HG02970 (cell line): ENCODE data around the gene GALNS.
"Not testable (repeated sequence)": the region's sequence is repeated elsewhere in the genome, so short reads cannot be mapped to it uniquely, and the experiment has no call there.

Experiments used
- ATAC-seq: cut with Tn5 transposase; IDR thresholded peaks from one replicate; pipeline ENCODE4 v1.9.1; 2021; ENCODE audit warnings: mild to moderate bottlenecking, moderate library complexity, moderate number of reproducible peaks; ENCODE audit not compliant: unreplicated experiment, low FRiP score

GALNS gene

GRCh38 chr16:88840600-88841215 lies 16.0 kb downstream of the GALNS start:
- no peak for ATAC-seq

GRCh38 chr16:88839745-88840599 lies 16.8 kb downstream of the GALNS start:
- no peak for ATAC-seq

- ATAC-seq = no peak
Observed at GRCh38 chr16:88839026-88839529, 17.7 kb downstream of the GALNS start.

- no peak for ATAC-seq
Observed at GRCh38 chr16:88838566-88838965, 18.2 kb downstream of the GALNS start.

- ATAC-seq = no peak
Observed at GRCh38 chr16:88837806-88838205, 18.9 kb downstream of the GALNS start.

GRCh38 chr16:88836791-88837190 lies 20.0 kb downstream of the GALNS start:
- no peak for ATAC-seq

GRCh38 chr16:88835818-88836217 lies 20.9 kb downstream of the GALNS start:
- ATAC-seq = no peak

GRCh38 chr16:88835383-88835782 lies 21.4 kb downstream of the GALNS start:
- ATAC-seq = no peak

- ATAC-seq = no peak
Observed at GRCh38 chr16:88834670-88835069, 22.1 kb downstream of the GALNS start.

GRCh38 chr16:88833086-88833485 lies 23.7 kb downstream of the GALNS start:
- no peak for ATAC-seq

- no peak for ATAC-seq
Observed at GRCh38 chr16:88831838-88832237, 24.9 kb downstream of the GALNS start.

GRCh38 chr16:88830783-88831182 lies 26.0 kb downstream of the GALNS start:
- no peak for ATAC-seq

- ATAC-seq = no peak
Observed at GRCh38 chr16:88830258-88830657, 26.5 kb downstream of the GALNS start.

- no peak for ATAC-seq
Observed at GRCh38 chr16:88828711-88829110, 28.0 kb downstream of the GALNS start.

- ATAC-seq = no peak
Observed at GRCh38 chr16:88827727-88828126, 29.0 kb downstream of the GALNS start.

GRCh38 chr16:88826070-88826840 lies 30.5 kb downstream of the GALNS start:
- no peak for ATAC-seq

- ATAC-seq = no peak
Observed at GRCh38 chr16:88825146-88825545, 31.6 kb downstream of the GALNS start.

- ATAC-seq = no peak
Observed at GRCh38 chr16:88824256-88825077, 32.3 kb downstream of the GALNS start.

GRCh38 chr16:88823646-88824045 lies 33.1 kb downstream of the GALNS start:
- ATAC-seq = not testable (repeated sequence)
